ENCODE results near the gene PLA2G2C.

The PLA2G2C gene

DNA sequence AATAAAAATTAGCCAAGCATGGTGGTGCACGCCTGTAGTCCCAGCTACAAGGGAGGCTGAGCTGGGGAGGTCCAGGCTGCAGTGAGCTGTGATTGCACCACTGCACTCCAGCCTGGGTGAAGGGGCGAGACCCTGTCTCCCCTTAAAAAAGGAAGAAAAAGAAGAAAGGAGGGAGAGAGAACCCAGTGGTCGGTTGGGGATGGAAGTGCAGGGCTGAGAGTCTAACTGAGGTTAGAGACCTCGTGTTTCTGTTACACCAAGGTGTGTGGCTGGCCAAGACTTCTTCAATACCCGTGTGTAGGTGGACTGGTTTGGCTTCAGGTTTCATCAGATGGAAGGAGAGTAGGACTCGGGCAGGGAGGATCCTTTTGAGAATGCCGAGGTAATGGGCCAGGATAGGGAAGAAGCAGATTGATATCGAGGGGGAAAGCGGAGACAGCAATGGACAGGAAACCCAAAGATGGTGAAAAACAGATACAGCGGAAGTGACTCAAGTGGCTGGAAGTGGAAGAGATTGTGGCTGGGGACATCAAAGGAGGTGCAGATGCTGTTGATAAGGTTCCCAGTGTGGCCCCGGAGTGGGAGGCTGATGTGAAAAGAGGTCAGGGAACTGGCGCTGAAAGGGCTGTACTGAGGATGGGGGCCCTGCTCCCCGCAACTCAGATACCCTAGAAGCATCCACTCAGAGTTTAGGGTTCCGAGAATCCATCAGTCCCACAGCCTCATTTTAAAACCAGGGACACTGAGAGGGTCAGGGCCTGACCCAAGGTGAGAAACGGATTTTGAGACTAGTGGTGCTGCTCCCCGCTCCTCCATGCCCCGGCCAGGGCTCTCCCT, 1.1 kb downstream of the PLA2G2C start:
- no peak for TF ChIP-seq GATA1 (IDR thresholded peaks at IDR 0.05; ENCODE audit: low read depth, low read length)
- TF ChIP-seq POLR2A (IDR thresholded peaks at IDR 0.05; ENCODE audit: low read length), result no peak
- DNase-seq, result peak; percentile 51 to 65

DNA sequence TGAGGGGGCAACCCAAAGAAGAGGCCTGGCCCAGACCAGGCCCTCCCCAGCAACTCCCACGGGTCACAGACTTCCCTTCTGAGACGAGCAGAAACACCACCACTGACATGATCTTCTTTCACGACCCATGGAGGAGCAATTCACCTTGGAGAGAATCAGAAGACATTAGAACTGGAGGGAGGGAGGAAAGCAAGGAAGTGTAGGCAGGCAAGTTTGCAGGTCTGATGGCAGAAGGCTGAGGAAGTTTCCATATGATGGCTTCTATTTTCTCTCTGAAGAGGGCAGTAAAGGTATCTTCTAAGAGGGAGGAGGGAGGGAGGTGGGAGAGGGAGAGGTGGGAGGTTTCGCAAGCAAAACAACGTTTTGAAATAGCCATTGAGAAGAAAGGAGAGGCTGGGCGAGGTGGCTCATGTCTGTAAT, 1.8 kb downstream of the PLA2G2C start:
- DNase-seq, result peak; percentile 23 to 28
- no peak for TF ChIP-seq GATA1 (IDR thresholded peaks at IDR 0.05; ENCODE audit: low read depth, low read length)
- no peak for TF ChIP-seq POLR2A (IDR thresholded peaks at IDR 0.05; ENCODE audit: low read length)

DNA sequence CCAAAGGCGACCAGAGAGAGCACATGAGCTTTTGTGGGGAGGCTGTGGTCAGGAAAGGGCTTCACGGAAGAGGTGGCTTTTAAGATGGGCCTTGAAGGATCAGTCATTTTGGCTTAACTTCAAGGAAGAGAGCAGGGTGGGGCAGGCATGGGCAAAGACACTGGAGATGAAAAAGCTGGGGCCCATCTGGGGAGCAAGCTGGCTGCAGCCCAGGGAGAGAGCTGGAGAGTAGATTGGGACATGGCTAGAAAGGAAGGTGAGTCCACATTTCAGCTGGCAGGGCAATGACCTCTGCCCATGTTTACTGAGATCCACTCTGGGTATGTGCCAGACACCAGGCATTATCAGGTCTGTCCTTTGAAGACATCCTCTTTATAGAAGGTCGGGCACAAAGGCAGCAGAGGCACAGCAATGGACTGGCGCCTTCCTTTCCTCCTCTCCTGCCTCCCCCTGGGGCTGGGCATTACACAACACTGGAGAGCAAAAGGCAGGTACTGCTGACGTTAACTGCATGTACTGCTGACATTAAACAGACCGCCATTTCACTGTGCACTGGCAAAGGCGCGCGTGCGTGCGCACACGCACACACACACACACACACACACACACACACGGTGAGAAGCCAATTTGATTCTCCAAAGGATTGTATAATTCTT, 2.6 kb downstream of the PLA2G2C start:
- TF ChIP-seq GATA1 (IDR thresholded peaks at IDR 0.05; ENCODE audit: low read depth, low read length), result no peak
- no peak for TF ChIP-seq POLR2A (IDR thresholded peaks at IDR 0.05; ENCODE audit: low read length)
- DNase-seq, result peak; percentile 68 to 74

DNA sequence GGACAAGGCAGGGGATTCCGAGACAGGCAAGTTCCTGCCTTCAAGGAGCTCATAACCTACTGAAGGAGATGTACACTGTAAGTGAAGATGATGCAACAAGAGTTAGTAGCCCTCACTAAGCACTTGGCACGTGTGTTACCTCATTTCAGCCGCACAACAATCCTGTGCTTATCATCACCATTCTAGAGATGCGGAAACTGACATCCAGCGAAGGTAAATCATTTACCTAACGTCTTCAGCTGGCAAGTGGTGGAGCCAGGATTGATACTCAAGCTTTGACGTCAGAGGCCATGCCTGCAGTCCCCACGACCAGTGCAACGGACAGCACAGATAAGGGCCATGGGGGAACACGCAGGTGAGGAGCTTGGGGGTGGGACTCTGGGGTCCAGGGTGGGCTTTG, 3.3 kb downstream of the PLA2G2C start:
- no peak for DNase-seq

DNA sequence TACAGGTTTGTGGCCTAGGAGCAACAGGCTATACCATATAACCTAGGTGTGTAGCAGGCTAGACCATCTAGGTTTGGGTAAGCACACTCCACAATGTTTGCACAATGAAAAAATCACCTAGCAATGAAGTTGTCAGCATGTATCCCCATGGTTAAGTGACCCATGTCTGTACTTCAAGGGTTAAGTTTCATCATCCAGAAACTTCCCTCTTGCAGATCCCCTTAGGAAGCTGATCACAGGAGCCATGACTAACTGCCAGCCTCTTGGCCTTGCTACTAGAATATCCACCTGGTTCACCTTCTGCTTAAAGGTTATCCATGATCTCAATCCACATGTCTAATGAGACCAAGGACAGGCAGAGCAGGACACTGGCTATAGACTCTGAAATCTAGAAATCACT, 3.9 kb downstream of the PLA2G2C start:
- no peak for DNase-seq
- TF ChIP-seq GATA1 (IDR thresholded peaks at IDR 0.05; ENCODE audit: low read depth, low read length) (no peak), POLR2A (IDR thresholded peaks at IDR 0.05; ENCODE audit: low read length) (no peak)

More for the DNA sequence above, 3.3 kb downstream of the PLA2G2C start:
- TF ChIP-seq GATA1 (IDR thresholded peaks at IDR 0.05; ENCODE audit: low read depth, low read length) (no peak), POLR2A (IDR thresholded peaks at IDR 0.05; ENCODE audit: low read length) (no peak)

DNA sequence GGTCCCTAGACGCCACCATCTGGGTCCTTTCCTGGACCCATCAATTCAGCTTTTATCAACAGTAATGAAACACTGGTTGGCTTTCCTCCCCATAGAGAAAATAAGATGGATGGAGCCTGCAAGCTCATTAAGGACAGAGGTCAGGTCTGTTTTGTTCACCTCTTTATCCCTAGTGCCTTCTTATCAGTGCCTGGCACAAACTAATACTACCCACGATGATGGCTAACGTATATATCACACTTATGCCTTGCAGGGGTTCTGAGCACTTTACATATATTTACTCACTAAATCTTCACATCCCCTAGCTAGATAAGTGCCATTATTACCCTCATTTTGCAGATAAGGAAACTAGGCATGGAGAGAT, 5.5 kb downstream of the PLA2G2C start:
- no peak for DNase-seq
- TF ChIP-seq GATA1 (IDR thresholded peaks at IDR 0.05; ENCODE audit: low read depth, low read length), result no peak
- TF ChIP-seq POLR2A (IDR thresholded peaks at IDR 0.05; ENCODE audit: low read length), result no peak

DNA sequence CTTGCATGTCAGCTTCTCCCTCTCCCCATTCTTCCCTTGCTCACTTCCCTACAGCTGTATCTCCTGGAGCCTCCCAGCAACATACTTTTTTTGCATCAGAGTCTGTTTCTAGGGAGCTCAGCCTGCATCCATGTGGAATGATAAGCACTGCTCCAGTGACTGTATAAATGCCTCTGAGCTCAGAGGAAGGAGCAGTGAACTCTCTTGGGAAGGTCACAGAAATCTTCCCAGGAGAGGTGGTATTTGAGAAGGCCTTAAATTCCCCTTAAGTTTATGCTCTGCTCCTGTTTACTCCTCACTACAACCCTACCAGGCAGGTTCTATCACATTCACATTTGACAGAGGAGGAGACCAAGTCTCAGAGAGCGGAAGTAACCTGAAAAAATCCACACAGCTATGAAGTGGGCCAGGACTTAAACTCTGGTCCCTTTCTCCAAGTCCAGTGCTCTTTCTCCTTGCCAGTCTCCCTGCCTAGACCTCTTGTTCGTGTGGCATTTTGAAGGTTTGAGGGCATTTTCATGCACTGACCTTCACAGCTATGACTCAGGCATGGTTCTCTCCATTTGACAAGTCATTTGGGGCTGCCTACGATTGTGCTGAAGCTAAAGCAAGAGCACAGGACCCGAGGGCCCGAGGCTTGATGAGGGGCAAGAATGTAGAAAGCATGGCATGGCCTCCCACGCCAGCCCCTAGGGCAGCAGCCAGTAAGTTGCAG, 6.0 kb downstream of the PLA2G2C start:
- TF ChIP-seq POLR2A (IDR thresholded peaks at IDR 0.05; ENCODE audit: low read length) (no peak), GATA1 (IDR thresholded peaks at IDR 0.05; ENCODE audit: low read depth, low read length) (no peak)
- DNase-seq, result no peak

DNA sequence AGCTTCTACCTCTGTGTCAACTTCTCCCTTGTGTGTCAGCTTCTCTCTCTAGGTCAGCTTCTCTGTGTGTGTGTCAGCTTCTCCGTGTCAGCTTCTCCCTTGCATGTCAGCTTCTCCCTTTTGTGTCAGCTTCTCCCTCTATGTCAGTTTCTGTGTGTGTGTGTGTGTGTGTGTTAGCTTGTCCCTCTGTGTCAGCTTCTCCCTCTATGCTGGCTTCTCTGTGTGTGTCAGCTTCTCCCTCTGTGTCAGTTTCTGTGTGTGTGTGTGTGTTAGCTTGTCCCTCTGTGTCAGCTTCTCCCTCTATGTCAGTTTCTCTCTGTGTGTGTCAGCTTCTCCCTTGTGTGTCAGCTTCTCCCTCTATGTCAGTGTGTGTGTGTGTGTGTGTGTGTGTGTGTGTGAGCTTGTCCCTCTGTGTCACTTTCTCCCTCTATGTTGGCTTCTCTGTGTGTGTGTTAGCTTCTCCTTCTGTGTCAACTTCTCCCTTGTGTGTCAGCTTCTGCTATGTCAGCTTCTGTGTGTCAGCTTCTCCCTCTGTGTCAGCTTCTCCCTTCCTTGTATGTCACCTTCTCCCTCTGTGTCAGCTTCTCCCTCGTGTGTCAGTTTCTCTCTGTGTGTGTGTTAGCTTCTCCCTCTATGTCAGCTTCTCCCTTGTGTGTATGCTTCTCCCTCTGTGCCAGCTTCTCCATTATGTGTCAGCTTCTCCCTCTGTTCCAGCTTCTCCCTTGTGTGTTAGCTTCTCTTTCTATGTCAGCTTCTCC, 6.8 kb downstream of the PLA2G2C start:
- TF ChIP-seq GATA1 (IDR thresholded peaks at IDR 0.05; ENCODE audit: low read depth, low read length), result no peak
- no peak for TF ChIP-seq POLR2A (IDR thresholded peaks at IDR 0.05; ENCODE audit: low read length)
- DNase-seq, result no peak

DNA sequence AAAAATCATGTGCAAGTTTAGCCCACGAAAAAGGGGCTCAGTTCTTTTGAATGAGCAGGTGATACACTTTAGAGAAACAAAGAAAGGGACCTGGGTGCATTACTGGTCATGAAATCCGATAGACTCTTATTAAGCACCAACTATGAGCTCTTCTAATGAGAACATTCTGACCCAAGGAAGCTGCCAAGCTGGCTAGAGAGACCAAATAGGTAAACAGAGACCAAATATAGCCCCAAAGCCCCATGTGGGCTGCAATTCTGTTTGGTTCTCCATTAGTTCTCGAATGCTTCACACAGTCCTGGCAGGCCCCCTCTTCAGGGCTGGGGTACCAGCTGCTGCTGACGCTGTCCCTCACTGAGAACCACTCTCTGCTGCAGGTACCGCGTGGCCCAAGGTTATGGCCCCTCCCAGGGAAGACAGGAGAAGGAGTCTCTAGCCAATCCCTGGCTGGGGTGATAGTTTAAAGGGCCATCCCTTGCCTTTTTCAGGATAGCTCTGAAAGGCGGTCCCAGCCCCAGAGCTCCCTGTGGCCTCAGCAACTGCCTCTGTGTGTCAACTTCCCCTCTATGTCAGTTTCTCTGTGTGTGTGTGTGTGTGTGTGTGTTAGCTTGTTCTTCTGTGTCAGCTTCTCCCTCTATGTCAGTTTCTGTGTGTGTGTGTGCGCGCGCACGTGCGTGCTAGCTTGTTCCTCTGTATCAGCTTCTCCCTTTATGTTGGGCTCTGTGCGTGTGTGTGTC, 7.5 kb downstream of the PLA2G2C start:
- no peak for TF ChIP-seq POLR2A (IDR thresholded peaks at IDR 0.05; ENCODE audit: low read length)

DNA sequence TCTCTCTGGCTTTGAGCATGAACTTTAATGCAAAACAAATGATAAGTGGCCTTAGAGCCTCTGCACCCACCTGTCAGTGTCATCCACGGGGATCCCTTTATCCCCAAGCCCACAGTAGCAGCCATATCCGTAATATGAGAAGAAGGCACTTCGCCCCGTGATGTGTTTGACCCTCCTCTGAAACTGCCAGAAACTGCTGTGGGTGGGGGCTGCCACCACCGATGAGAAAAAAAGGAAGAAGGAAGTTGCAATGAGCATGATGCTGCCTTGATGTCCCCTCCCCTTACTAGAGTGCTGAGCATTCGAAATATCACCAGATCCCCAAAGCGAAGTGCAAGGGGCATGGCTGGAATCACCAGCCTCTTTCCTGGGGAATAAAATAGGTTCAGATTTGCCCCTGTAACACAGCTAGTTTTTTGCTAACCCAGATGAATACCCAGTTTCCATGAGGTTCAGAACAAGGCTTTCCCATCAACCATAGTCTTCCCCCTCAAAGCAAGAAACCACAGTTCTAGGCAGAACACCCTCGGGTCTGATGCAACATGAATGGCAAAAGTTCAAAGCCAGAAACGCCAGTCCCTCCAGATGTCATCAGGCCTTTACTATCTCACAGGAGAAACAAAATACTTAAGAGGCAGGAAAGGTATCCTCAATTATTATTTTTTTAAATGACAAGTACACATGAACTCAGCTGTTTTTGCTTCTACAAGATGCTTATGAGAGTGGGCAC, 11.2 kb downstream of the PLA2G2C start:
- TF ChIP-seq GATA1 (IDR thresholded peaks at IDR 0.05; ENCODE audit: low read depth, low read length) (no peak), POLR2A (IDR thresholded peaks at IDR 0.05; ENCODE audit: low read length) (no peak)
- DNase-seq, result no peak

More for the DNA sequence above, 7.5 kb downstream of the PLA2G2C start:
- DNase-seq, result no peak

DNA sequence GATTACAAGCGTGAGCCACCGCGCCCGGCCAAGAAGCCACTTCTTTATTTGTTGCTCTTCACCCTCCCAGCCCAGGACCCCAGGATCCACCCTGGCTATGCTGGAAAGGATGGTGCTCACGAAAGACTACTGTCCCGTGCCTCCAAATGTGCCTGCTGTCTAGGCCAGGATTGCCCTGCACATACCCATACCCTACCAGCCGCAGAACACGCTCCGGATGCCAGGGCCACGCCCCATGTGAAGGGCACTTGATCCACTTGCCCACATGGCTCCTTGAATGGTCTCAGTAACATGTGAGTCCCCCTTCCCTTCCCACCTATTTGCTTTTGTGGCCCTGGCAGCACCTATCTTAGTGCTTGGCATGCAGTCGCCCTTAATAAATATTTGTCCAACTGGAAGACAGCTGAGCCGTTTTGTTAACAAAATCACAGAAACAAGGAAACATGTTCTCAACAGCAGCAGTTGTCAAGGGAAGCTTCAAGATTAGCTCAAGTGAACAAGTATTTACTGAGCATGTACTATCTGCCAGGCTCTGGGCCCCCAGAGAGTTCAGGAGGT, 14.2 kb downstream of the PLA2G2C start:
- TF ChIP-seq POLR2A (IDR thresholded peaks at IDR 0.05; ENCODE audit: low read length) (no peak), GATA1 (IDR thresholded peaks at IDR 0.05; ENCODE audit: low read depth, low read length) (no peak)
- no peak for DNase-seq

DNA sequence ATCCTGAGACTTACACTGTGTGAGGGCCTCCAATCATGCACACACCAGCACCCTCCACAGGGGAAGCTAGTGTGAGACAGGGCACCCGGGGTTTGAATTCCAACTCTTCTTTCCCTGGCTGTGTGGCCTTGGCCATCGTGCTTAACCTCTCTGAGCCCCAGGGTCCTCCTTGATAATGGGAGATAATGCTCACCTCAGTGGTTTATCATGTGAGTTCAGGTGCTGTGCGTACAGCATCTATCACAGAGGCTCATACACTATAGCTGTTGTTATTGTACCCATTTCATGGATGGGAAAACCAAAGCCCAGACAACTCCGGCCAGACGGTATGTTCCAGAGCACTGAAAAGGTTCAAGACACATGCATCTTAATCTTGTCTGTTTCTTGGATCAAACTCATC, 16.4 kb downstream of the PLA2G2C start:
- no peak for DNase-seq
- TF ChIP-seq POLR2A (IDR thresholded peaks at IDR 0.05; ENCODE audit: low read length), result no peak
- no peak for TF ChIP-seq GATA1 (IDR thresholded peaks at IDR 0.05; ENCODE audit: low read depth, low read length)
